Panc1 (cell line): Measurements from ENCODE around the gene KRT6A. TPM values are rescaled to one million over a fixed set of nuclear protein-coding genes. Genes with fewer than 3 reads are reported as not detected.

Experiments used
- ATAC-seq: fragments of 200-7000 bp; cut with Tn5 transposase; 2 replicates; pipeline ENCODE4 v1.9.1; 2020; ENCODE audit warnings: mild to moderate bottlenecking, moderate library complexity
- Bru-seq: library from RNA; stranded (reverse); fragments of 400-500 nt; gene quantifications from one replicate; lab custom pipeline; 2021; lab: Mats Ljungman, UMichigan
- BruChase-seq, 2 experiments: library from RNA; stranded (reverse); fragments of 400-500 nt; gene quantifications; one replicate each; lab custom pipeline; 2021; lab: Mats Ljungman, UMichigan
- BruUV-seq: library from RNA; stranded (reverse); fragments of 400-500 nt; replicated peaks from 2 replicates; lab custom pipeline; 2021; lab: Mats Ljungman, UMichigan
- CTCF ChIA-PET: fragments of 300-600 bp; sonication (Branson Sonifier 250); formaldehyde crosslinking; loops from one replicate; lab custom pipeline; 2022; ENCODE audit warnings: antibody characterized with exemption; lab: Charles Lee
- POLR2A ChIA-PET: fragments of 300-600 bp; sonication (Branson Sonifier 250); formaldehyde crosslinking; loops from one replicate; lab custom pipeline; 2022; ENCODE audit warnings: antibody characterized with exemption; lab: Charles Lee
- DNase-seq: peaks from one replicate; pipeline ENCODE4 v3.0.0-alpha.2; 2010; ENCODE audit warnings: low read depth, low spot score
- H3K27ac ChIP-seq: 2 replicates; pipeline ENCODE4 v1.5.1; 2011; ENCODE audit warnings: mild to moderate bottlenecking, low read length, inconsistent platforms
- H3K27me3 ChIP-seq: fragments of 200-500 bp; sonication (Bioruptor generic); 2 replicates; pipeline ENCODE4 v1.6.0; 2014; ENCODE audit warnings: low read length, inconsistent platforms; ENCODE audit not compliant: control insufficient read depth, insufficient read depth
- H3K36me3 ChIP-seq: fragments of 200-500 bp; sonication (Bioruptor generic); 2 replicates; pipeline ENCODE4 v1.5.1; 2014; ENCODE audit warnings: inconsistent platforms, mild to moderate bottlenecking, low read length, moderate library complexity; ENCODE audit not compliant: control insufficient read depth, insufficient read depth
- H3K4me1 ChIP-seq: 2 replicates; pipeline ENCODE4 v1.5.1; 2011; ENCODE audit warnings: inconsistent platforms, mild to moderate bottlenecking, low read length, moderate library complexity; ENCODE audit not compliant: control insufficient read depth, insufficient read depth
- H3K4me3 ChIP-seq, 2 experiments: 2 replicates each; pipeline ENCODE4 v1.5.1; 2011 to 2012; ENCODE audit warnings: low read depth in 2 of 2, low read length in 2 of 2, mild to moderate bottlenecking in 2 of 2, inconsistent platforms in 1 of 2, moderate library complexity in 1 of 2
- H3K9me3 ChIP-seq: fragments of 200-500 bp; sonication (Bioruptor generic); 2 replicates; pipeline ENCODE4 v1.5.1; 2014; ENCODE audit warnings: low read depth, mild to moderate bottlenecking, inconsistent platforms, low read length, moderate library complexity; ENCODE audit not compliant: control insufficient read depth, insufficient read depth
- POLR2AphosphoS5 ChIP-seq: IDR thresholded peaks from 2 replicates; pipeline ENCODE4 v1.6.1; 2012; ENCODE audit warnings: mild to moderate bottlenecking, low read depth, low read length, moderate library complexity
- SIN3A ChIP-seq: IDR thresholded peaks from 2 replicates; pipeline ENCODE4 v1.6.1; 2012; ENCODE audit warnings: low read depth, mild to moderate bottlenecking, low read length, moderate library complexity, borderline replicate concordance; ENCODE audit not compliant: insufficient read depth
- TCF7L2 ChIP-seq: IDR thresholded peaks from 2 replicates; pipeline ENCODE4 v1.6.1; 2011; ENCODE audit warnings: mild to moderate bottlenecking, low read depth, low read length, inconsistent platforms
- in situ Hi-C: cut with HindIII; loops from 2 replicates; pipeline ENCODE4 v1.10.0; 2016; ENCODE audit warnings: low sequenced_read_pairs, low pct_unique_long_range_greater_than_20kb
- intact Hi-C: fragments of 100-400 bp; cut with micrococcal nuclease; formaldehyde crosslinking; loops from one replicate; pipeline ENCODE4 v1.10.0; 2022; ENCODE audit not compliant: unreplicated experiment
- long read RNA-seq: library from polyadenylated mRNA; unstranded; transcript quantifications from one replicate; pipeline ENCODE4 v2.0.0, GENCODE V29; 2021; ENCODE audit not compliant: unreplicated experiment
- polyA plus RNA-seq: library from polyadenylated mRNA; unstranded; fragments of >200 nt; gene quantifications from one replicate; pipeline ENCODE4 v1.2.1, GENCODE V29; 2012; ENCODE audit warnings: missing spikeins; ENCODE audit not compliant: insufficient read length
- total RNA-seq: library from RNA; stranded (reverse); gene quantifications from one replicate; pipeline ENCODE4 v1.2.1, GENCODE V29; 2021; ENCODE audit not compliant: unreplicated experiment
- TF ChIP-seq, protein P1 (sequence below), 2 experiments: IDR thresholded peaks; 2 replicates each; pipeline ENCODE4 v1.6.1; 2011 to 2012; ENCODE audit warnings: low read depth in 2 of 2, control low read depth in 1 of 2, low read length in 1 of 2, mild to moderate bottlenecking in 1 of 2, moderate library complexity in 1 of 2; ENCODE audit not compliant: insufficient read depth in 1 of 2
- TF ChIP-seq, protein P2 (sequence below): fragments of 450-650 bp; IDR thresholded peaks from 2 replicates; pipeline ENCODE4 v1.5.1; 2017; ENCODE audit warnings: mild to moderate bottlenecking

Gene KRT6A
- not detected for total RNA-seq
- not detected for polyA plus RNA-seq
- percentile 10 among the genes with signal in this experiment for Bru-seq, nascent RNA
- not detected for BruChase-seq, experiment 1, labeled RNA remaining after a 2-hour chase
- BruChase-seq, experiment 2, labeled RNA remaining after a 6-hour chase = percentile 16 among the genes with signal in this experiment
- long read RNA-seq = 0 reads

DNA sequence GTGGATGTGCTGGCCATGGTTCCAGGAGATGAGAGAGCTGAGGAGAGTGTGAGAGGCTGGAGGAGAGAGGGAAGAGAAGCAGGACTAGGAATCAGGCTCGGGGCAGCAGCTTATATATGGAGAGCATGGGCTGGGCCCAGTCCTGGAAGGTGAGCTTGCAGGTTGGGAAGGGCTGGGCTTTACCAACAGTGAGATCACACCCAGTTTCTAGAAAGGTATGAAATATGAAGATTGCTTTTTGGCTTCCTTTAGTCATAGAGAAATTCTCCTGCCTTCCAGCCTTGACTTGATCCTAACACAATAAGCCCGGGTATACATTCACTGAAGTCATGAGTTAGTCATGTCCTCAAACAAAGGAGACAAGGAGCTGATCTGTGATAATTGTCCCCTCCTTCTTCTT lies at the start of gene KRT6A:
Gene KRT6A (minus strand): TSS at position 86 of the 400 bp plus-strand sequence. CDS start 69 bp downstream, at position 17.
- TF ChIP-seq SIN3A = no peak
- TF ChIP-seq, protein P1, sequence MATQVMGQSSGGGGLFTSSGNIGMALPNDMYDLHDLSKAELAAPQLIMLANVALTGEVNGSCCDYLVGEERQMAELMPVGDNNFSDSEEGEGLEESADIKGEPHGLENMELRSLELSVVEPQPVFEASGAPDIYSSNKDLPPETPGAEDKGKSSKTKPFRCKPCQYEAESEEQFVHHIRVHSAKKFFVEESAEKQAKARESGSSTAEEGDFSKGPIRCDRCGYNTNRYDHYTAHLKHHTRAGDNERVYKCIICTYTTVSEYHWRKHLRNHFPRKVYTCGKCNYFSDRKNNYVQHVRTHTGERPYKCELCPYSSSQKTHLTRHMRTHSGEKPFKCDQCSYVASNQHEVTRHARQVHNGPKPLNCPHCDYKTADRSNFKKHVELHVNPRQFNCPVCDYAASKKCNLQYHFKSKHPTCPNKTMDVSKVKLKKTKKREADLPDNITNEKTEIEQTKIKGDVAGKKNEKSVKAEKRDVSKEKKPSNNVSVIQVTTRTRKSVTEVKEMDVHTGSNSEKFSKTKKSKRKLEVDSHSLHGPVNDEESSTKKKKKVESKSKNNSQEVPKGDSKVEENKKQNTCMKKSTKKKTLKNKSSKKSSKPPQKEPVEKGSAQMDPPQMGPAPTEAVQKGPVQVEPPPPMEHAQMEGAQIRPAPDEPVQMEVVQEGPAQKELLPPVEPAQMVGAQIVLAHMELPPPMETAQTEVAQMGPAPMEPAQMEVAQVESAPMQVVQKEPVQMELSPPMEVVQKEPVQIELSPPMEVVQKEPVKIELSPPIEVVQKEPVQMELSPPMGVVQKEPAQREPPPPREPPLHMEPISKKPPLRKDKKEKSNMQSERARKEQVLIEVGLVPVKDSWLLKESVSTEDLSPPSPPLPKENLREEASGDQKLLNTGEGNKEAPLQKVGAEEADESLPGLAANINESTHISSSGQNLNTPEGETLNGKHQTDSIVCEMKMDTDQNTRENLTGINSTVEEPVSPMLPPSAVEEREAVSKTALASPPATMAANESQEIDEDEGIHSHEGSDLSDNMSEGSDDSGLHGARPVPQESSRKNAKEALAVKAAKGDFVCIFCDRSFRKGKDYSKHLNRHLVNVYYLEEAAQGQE (IDR thresholded peaks at IDR 0.05; ENCODE audit: insufficient read depth in 1 of 2, low read depth in 2 of 2, low read length in 1 of 2) = no peak
- no peak for TF ChIP-seq POLR2AphosphoS5
- TF ChIP-seq TCF7L2 = no peak
- TF ChIP-seq, protein P2, sequence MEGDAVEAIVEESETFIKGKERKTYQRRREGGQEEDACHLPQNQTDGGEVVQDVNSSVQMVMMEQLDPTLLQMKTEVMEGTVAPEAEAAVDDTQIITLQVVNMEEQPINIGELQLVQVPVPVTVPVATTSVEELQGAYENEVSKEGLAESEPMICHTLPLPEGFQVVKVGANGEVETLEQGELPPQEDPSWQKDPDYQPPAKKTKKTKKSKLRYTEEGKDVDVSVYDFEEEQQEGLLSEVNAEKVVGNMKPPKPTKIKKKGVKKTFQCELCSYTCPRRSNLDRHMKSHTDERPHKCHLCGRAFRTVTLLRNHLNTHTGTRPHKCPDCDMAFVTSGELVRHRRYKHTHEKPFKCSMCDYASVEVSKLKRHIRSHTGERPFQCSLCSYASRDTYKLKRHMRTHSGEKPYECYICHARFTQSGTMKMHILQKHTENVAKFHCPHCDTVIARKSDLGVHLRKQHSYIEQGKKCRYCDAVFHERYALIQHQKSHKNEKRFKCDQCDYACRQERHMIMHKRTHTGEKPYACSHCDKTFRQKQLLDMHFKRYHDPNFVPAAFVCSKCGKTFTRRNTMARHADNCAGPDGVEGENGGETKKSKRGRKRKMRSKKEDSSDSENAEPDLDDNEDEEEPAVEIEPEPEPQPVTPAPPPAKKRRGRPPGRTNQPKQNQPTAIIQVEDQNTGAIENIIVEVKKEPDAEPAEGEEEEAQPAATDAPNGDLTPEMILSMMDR = no peak
- ChIA-PET CTCF (no interaction called here), POLR2A (no interaction called here)
- Histone ChIP-seq H3K27me3 (peaks cover 7% of the 10 kb centered on the region; the same call in 1 of the 2 replicates), H3K36me3 (no peaks in the 10 kb centered on the region), H3K4me3 (no peak within 1 kb of the TSS), H3K27ac (no peak within 1 kb of the TSS), H3K9me3 (no peaks in the 10 kb centered on the region), H3K4me1 (no peaks in the 10 kb centered on the region)
- intact Hi-C loops = no loop called here
- in situ Hi-C loops = no loop called here
- no peak for DNase-seq
- ATAC-seq = no peak
- BruUV-seq = no TSS peak

DNA sequence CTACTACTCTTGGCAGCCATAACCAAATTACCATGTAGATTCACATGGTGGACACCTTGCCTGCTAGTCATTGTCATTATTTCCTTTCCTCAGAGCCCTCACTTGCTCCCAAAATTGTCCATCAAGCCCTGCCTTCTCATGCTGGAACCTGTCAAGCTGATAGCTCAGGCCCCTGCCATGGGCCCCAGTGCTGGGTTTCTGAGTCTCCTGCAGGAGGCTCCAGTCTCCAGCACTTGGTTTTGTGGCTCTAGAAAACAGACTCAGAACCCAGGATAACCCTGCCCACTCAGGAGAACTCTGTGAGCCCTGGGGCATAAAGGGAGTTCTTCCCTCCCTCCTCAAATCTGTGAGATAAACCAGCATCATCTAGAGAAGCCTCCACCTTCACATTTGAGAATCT lies 49.1 kb upstream of the KRT6A start:
- no peak for TF ChIP-seq TCF7L2
- TF ChIP-seq, protein P2 = no peak
- TF ChIP-seq SIN3A = no peak
- TF ChIP-seq, protein P1 (IDR thresholded peaks at IDR 0.05; ENCODE audit: insufficient read depth in 1 of 2, low read depth in 2 of 2, low read length in 1 of 2) = no peak
- TF ChIP-seq POLR2AphosphoS5 = no peak
- DNase-seq (no peak), ATAC-seq (no peak)
- in situ Hi-C loops = no loop called here
- Histone ChIP-seq H3K9me3 (no peaks in the 10 kb centered on the region), H3K27ac (no peak overlapping the region), H3K4me3 (no peak overlapping the region), H3K36me3 (no peaks in the 10 kb centered on the region), H3K4me1 (peaks cover 10% of the 10 kb centered on the region), H3K27me3 (no peaks in the 10 kb centered on the region)
- no TSS peak for BruUV-seq
- ChIA-PET CTCF (no interaction called here), POLR2A (no interaction called here)
- intact Hi-C loops = no loop called here
